NCI-H524 (cell line): Measurements from ENCODE around the gene TAS2R41.
A peak's percentile ranks its signal among the peaks of the same experiment; 100 is the strongest.
"Not testable (repeated sequence)": the region's sequence is repeated elsewhere in the genome, so short reads cannot be mapped to it uniquely, and the experiment has no call there.

Source experiments
- DNase-seq, 2 experiments: peaks; one replicate each; lab custom pipeline; 2025; lab: John Stamatoyannopoulos, UW

Gene TAS2R41

GRCh38 chr7:143518941-143519340 lies 41.3 kb downstream of the TAS2R41 start:
- DNase-seq, result no peak

- peak; percentile 50 to 79 for DNase-seq
Observed at GRCh38 chr7:143519411-143520131, 41.9 kb downstream of the TAS2R41 start.

- not testable (repeated sequence) for DNase-seq
Observed at GRCh38 chr7:143522309-143522916, 44.7 kb downstream of the TAS2R41 start.
